ENCODE data around the gene HDAC4. TPM values are rescaled to one million over a fixed set of nuclear protein-coding genes. Genes with fewer than 3 reads are reported as not detected.

The HDAC4 gene
- total and polyA plus RNA-seq, 9 donors, result 7.0 to 74.0 (median 46.3) TPM

DNA sequence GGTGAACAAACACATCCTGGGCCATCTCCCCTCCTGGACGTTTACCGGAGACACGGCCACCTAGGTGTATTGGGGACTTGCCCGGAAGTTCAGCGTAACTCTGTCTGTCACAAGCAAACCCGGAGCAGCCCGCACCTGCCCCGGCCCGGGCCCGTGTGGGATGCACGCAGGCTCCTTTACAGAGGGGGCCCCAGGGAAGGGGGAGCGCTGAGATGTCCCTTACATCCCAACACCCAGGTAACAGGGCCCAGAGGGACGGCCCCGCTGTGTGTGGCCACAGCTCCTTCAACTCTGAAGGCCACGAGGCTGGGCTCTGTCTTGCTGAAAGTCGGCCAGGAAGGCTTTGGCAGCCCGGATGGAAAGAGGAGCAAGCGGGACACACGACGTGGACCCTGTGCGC, 340.1 kb downstream of the HDAC4 start:
- 91 to 93% (median 92%) methylated on average over 21 of the region's 21 CpGs for WGBS, 3 donors
- H3K36me3 ChIP-seq, result no peaks in the 10 kb centered on the region
- no peaks in the 10 kb centered on the region for H3K4me1 ChIP-seq (ENCODE audit: insufficient read depth)
- DNase-seq, result no peak
- H3K9me3 ChIP-seq, result no peaks in the 10 kb centered on the region
- no peak overlapping the region for H3K4me3 ChIP-seq
- TF ChIP-seq EP300 (IDR thresholded peaks at IDR 0.05) (no peak), CTCF (IDR thresholded peaks at IDR 0.05) (no peak), POLR2A (IDR thresholded peaks at IDR 0.05) (no peak)
- H3K27ac ChIP-seq, result no peak overlapping the region
- intact Hi-C loops (cut with DNase I), result no loop called here
- no peaks in the 10 kb centered on the region for H3K27me3 ChIP-seq

- WGBS, 3 donors, result 94 to 97% (median 96%) methylated on average over 12 of the region's 12 CpGs
- TF ChIP-seq CTCF (IDR thresholded peaks at IDR 0.05) (no peak), POLR2A (IDR thresholded peaks at IDR 0.05) (no peak)
- H3K36me3 ChIP-seq, result no peaks in the 10 kb centered on the region
These were observed 341.0 kb downstream of the HDAC4 start for GRCh38 chr2:239059854-239060253.

GRCh38 chr2:239058766-239059165, 342.1 kb downstream of the HDAC4 start:
- Histone ChIP-seq H3K36me3 (no peaks in the 10 kb centered on the region), H3K27me3 (no peaks in the 10 kb centered on the region)
- DNase-seq, result no peak

More at GRCh38 chr2:239059854-239060253, 341.0 kb downstream of the HDAC4 start:
- H3K4me3 ChIP-seq, result no peak overlapping the region
- H3K4me1 ChIP-seq (ENCODE audit: insufficient read depth), result no peaks in the 10 kb centered on the region
- no peaks in the 10 kb centered on the region for H3K9me3 ChIP-seq
- intact Hi-C loops (cut with DNase I), result no loop called here
- no peaks in the 10 kb centered on the region for H3K27me3 ChIP-seq
- no peak overlapping the region for H3K27ac ChIP-seq
- DNase-seq, result no peak

GRCh38 chr2:239057533-239057932, 343.3 kb downstream of the HDAC4 start:
- no peaks in the 10 kb centered on the region for H3K36me3 ChIP-seq
- 67 to 82% (median 76%) methylated on average over 2 of the region's 2 CpGs for WGBS, 3 donors

More at GRCh38 chr2:239058766-239059165, 342.1 kb downstream of the HDAC4 start:
- intact Hi-C loops (cut with DNase I), result no loop called here
- H3K9me3 ChIP-seq, result no peaks in the 10 kb centered on the region
- 89 to 94% (median 93%) methylated on average over 8 of the region's 8 CpGs for WGBS, 3 donors
- H3K27ac ChIP-seq, result no peak overlapping the region
- H3K4me3 ChIP-seq, result no peak overlapping the region
- TF ChIP-seq EP300 (IDR thresholded peaks at IDR 0.05) (no peak), CTCF (IDR thresholded peaks at IDR 0.05) (no peak), POLR2A (IDR thresholded peaks at IDR 0.05) (no peak)
- H3K4me1 ChIP-seq (ENCODE audit: insufficient read depth), result no peaks in the 10 kb centered on the region

More at GRCh38 chr2:239057533-239057932, 343.3 kb downstream of the HDAC4 start:
- H3K4me3 ChIP-seq, result no peak overlapping the region
- intact Hi-C loops (cut with DNase I), result no loop called here
- H3K27me3 ChIP-seq, result no peaks in the 10 kb centered on the region
- DNase-seq, result no peak
- no peak for TF ChIP-seq POLR2A (IDR thresholded peaks at IDR 0.05)
- TF ChIP-seq CTCF (IDR thresholded peaks at IDR 0.05), result no peak
- TF ChIP-seq EP300 (IDR thresholded peaks at IDR 0.05), result no peak
- no peak overlapping the region for H3K27ac ChIP-seq
- no peaks in the 10 kb centered on the region for H3K4me1 ChIP-seq (ENCODE audit: insufficient read depth)
- no peaks in the 10 kb centered on the region for H3K9me3 ChIP-seq
